Measurements from ENCODE around the gene SSR1. TPM values are rescaled to one million over a fixed set of nuclear protein-coding genes. Genes with fewer than 3 reads are reported as not detected.
A peak's percentile ranks its signal among the peaks of the same experiment; 100 is the strongest.

The SSR1 gene
- total and polyA plus RNA-seq, 9 donors, result 62.7 to 110 (median 75.5) TPM

- WGBS (ENCODE audit: insufficient coverage), result no CpG with 5 or more reads among the region's 9 CpGs
- H3K36me3 ChIP-seq (ENCODE audit: control insufficient read depth, insufficient read depth, low read length), result peaks cover 56% of the 10 kb centered on the region
- DNase-seq, result no peak
Measured at GRCh38 chr6:7235712-7236305, 77.2 kb downstream of the SSR1 start.

GRCh38 chr6:7234547-7234946, 78.5 kb downstream of the SSR1 start:
- peaks cover 60% of the 10 kb centered on the region for H3K36me3 ChIP-seq (ENCODE audit: control insufficient read depth, insufficient read depth, low read length)
- H3K4me1 ChIP-seq (ENCODE audit: control insufficient read depth, insufficient read depth, low read length), result peaks cover 13% of the 10 kb centered on the region
- H3K27me3 ChIP-seq (ENCODE audit: control insufficient read depth, insufficient read depth, low read length), result no peaks in the 10 kb centered on the region
- no peak overlapping the region for H3K27ac ChIP-seq (ENCODE audit: low read length)
- 100% methylated on average over 1 of the region's 3 CpGs for WGBS (ENCODE audit: insufficient coverage)
- no peaks in the 10 kb centered on the region for H3K9me3 ChIP-seq (replicated peaks; ENCODE audit: control insufficient read depth, low read depth, low read length)
- no peak for DNase-seq
- no peak overlapping the region for H3K4me3 ChIP-seq (ENCODE audit: low read length)

More at GRCh38 chr6:7235712-7236305, 77.2 kb downstream of the SSR1 start:
- no peak overlapping the region for H3K4me3 ChIP-seq (ENCODE audit: low read length)
- peak overlapping the region; percentile 33 for H3K27ac ChIP-seq (ENCODE audit: low read length)
- no peaks in the 10 kb centered on the region for H3K27me3 ChIP-seq (ENCODE audit: control insufficient read depth, insufficient read depth, low read length)
- no peaks in the 10 kb centered on the region for H3K9me3 ChIP-seq (replicated peaks; ENCODE audit: control insufficient read depth, low read depth, low read length)
- peaks cover 16% of the 10 kb centered on the region for H3K4me1 ChIP-seq (ENCODE audit: control insufficient read depth, insufficient read depth, low read length)

DNA sequence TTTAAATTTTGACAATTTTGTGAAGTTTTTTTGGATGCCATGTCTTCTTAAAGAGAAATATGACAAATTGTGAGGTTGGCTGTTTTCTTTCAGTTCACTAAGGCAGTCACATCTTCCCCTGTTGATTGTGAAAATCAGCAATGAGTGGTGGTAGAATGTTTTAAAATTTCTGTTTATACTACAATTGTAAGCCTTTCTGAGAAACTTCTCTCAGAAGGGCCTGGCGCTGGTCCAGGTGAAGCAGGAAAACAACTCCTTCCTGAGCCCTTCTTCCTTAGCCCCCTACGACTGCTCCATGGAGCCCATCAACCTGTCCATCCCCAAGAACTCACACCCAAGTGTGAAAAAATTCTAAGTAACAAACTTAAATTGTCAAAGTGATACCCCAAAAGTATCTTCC, 80.6 kb downstream of the SSR1 start:
- Histone ChIP-seq H3K4me1 (ENCODE audit: control insufficient read depth, insufficient read depth, low read length) (peaks cover 9% of the 10 kb centered on the region), H3K27ac (ENCODE audit: low read length) (no peak overlapping the region), H3K4me3 (ENCODE audit: low read length) (no peak overlapping the region), H3K36me3 (ENCODE audit: control insufficient read depth, insufficient read depth, low read length) (peaks cover 71% of the 10 kb centered on the region), H3K27me3 (ENCODE audit: control insufficient read depth, insufficient read depth, low read length) (no peaks in the 10 kb centered on the region), H3K9me3 (replicated peaks; ENCODE audit: control insufficient read depth, low read depth, low read length) (no peaks in the 10 kb centered on the region)
- no peak for DNase-seq
- WGBS (ENCODE audit: insufficient coverage), result no CpG with 5 or more reads among the region's 2 CpGs

GRCh38 chr6:7230956-7231713, 81.9 kb downstream of the SSR1 start:
- DNase-seq, result no peak

DNA sequence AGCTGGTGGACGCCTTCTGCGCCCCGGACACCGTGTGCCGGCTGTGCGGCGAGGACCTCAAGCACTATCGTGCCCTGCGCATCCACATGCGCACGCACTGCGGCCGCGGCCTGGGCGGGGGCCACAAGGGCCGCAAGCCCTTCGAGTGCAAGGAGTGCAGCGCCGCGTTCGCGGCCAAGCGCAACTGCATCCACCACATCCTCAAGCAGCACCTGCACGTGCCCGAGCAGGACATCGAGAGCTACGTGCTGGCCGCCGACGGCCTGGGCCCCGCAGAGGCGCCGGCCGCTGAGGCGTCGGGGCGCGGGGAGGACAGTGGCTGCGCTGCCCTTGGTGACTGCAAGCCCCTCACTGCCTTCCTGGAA, 82.7 kb downstream of the SSR1 start:
- WGBS (ENCODE audit: insufficient coverage), result 97% methylated on average over 39 of the region's 39 CpGs
- Histone ChIP-seq H3K36me3 (ENCODE audit: control insufficient read depth, insufficient read depth, low read length) (peaks cover 75% of the 10 kb centered on the region), H3K9me3 (replicated peaks; ENCODE audit: control insufficient read depth, low read depth, low read length) (no peaks in the 10 kb centered on the region)

More at GRCh38 chr6:7230956-7231713, 81.9 kb downstream of the SSR1 start:
- no peaks in the 10 kb centered on the region for H3K9me3 ChIP-seq (replicated peaks; ENCODE audit: control insufficient read depth, low read depth, low read length)
- H3K36me3 ChIP-seq (ENCODE audit: control insufficient read depth, insufficient read depth, low read length), result peaks cover 78% of the 10 kb centered on the region
- no peak overlapping the region for H3K4me3 ChIP-seq (ENCODE audit: low read length)
- H3K27ac ChIP-seq (ENCODE audit: low read length), result no peak overlapping the region
- WGBS (ENCODE audit: insufficient coverage), result 95% methylated on average over 37 of the region's 37 CpGs
- H3K27me3 ChIP-seq (ENCODE audit: control insufficient read depth, insufficient read depth, low read length), result no peaks in the 10 kb centered on the region
- peaks cover 5% of the 10 kb centered on the region for H3K4me1 ChIP-seq (ENCODE audit: control insufficient read depth, insufficient read depth, low read length)

DNA sequence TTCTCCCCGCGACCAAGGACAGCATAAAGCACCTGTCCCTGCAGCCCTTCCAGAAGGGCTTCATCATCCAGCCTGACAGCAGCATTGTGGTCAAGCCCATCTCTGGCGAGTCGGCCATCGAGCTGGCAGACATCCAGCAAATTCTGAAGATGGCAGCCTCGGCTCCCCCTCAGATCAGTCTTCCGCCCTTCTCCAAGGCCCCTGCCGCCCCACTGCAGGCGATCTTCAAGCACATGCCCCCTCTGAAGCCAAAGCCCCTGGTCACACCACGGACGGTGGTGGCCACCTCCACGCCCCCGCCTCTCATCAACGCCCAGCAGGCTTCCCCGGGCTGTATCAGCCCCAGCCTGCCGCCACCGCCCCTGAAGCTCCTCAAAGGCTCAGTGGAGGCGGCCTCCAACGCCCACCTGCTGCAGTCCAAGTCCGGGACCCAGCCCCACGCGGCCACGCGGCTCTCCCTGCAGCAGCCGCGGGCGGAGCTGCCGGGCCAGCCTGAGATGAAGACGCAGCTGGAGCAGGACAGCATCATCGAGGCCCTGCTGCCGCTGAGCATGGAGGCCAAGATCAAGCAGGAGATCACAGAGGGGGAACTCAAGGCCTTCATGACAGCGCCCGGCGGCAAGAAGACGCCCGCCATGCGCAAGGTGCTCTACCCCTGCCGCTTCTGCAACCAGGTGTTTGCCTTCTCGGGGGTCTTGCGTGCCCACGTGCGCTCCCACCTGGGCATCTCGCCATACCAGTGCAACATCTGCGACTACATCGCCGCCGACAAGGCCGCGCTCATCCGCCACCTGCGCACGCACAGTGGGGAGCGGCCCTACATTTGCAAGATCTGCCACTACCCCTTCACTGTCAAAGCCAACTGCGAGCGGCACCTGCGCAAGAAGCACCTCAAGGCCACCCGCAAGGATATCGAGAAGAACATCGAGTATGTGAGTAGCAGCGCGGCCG, 83.3 kb downstream of the SSR1 start:
- WGBS (ENCODE audit: insufficient coverage), result 95% methylated on average over 62 of the region's 62 CpGs
- Histone ChIP-seq H3K27me3 (ENCODE audit: control insufficient read depth, insufficient read depth, low read length) (no peaks in the 10 kb centered on the region), H3K36me3 (ENCODE audit: control insufficient read depth, insufficient read depth, low read length) (peaks cover 74% of the 10 kb centered on the region), H3K9me3 (replicated peaks; ENCODE audit: control insufficient read depth, low read depth, low read length) (no peaks in the 10 kb centered on the region), H3K4me1 (ENCODE audit: control insufficient read depth, insufficient read depth, low read length) (no peaks in the 10 kb centered on the region), H3K4me3 (ENCODE audit: low read length) (no peak overlapping the region), H3K27ac (ENCODE audit: low read length) (no peak overlapping the region)
- DNase-seq, result no peak

More for the DNA sequence above, 82.7 kb downstream of the SSR1 start:
- no peak for DNase-seq
- H3K27ac ChIP-seq (ENCODE audit: low read length), result no peak overlapping the region
- no peaks in the 10 kb centered on the region for H3K4me1 ChIP-seq (ENCODE audit: control insufficient read depth, insufficient read depth, low read length)
- no peak overlapping the region for H3K4me3 ChIP-seq (ENCODE audit: low read length)
- no peaks in the 10 kb centered on the region for H3K27me3 ChIP-seq (ENCODE audit: control insufficient read depth, insufficient read depth, low read length)

- H3K4me3 ChIP-seq (ENCODE audit: low read length), result no peak overlapping the region
- H3K4me1 ChIP-seq (ENCODE audit: control insufficient read depth, insufficient read depth, low read length), result no peaks in the 10 kb centered on the region
- no peak overlapping the region for H3K27ac ChIP-seq (ENCODE audit: low read length)
- H3K9me3 ChIP-seq (replicated peaks; ENCODE audit: control insufficient read depth, low read depth, low read length), result no peaks in the 10 kb centered on the region
- DNase-seq, result no peak
- no peaks in the 10 kb centered on the region for H3K27me3 ChIP-seq (ENCODE audit: control insufficient read depth, insufficient read depth, low read length)
- WGBS (ENCODE audit: insufficient coverage), result 89% methylated on average over 19 of the region's 21 CpGs
- peaks cover 74% of the 10 kb centered on the region for H3K36me3 ChIP-seq (ENCODE audit: control insufficient read depth, insufficient read depth, low read length)
Measured at GRCh38 chr6:7228662-7229375, 84.2 kb downstream of the SSR1 start.

DNA sequence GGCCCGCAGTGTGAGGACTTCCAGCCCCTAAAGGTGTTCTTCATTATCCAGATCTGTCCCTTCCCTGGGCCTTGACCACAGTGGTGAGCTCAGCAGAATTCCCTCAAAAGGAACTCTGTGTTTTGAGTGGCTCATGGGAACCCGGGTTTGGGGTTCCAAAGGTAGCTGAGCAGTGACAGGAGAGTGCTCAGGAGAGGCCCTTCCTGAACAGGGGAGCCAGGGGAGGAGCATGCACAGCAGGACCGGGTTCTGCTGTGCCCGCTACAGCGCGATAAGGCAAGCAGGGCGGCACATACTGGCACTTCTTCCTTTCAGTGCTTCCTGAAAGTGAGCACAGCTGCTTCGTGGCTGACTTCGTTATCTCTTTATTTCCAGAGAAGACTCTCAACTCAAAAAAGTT, 88.3 kb downstream of the SSR1 start:
- WGBS (ENCODE audit: insufficient coverage), result 73% methylated on average over 7 of the region's 9 CpGs
- Histone ChIP-seq H3K9me3 (replicated peaks; ENCODE audit: control insufficient read depth, low read depth, low read length) (no peaks in the 10 kb centered on the region), H3K36me3 (ENCODE audit: control insufficient read depth, insufficient read depth, low read length) (peaks cover 50% of the 10 kb centered on the region), H3K27me3 (ENCODE audit: control insufficient read depth, insufficient read depth, low read length) (no peaks in the 10 kb centered on the region), H3K4me1 (ENCODE audit: control insufficient read depth, insufficient read depth, low read length) (peaks cover 12% of the 10 kb centered on the region), H3K27ac (ENCODE audit: low read length) (no peak overlapping the region), H3K4me3 (ENCODE audit: low read length) (no peak overlapping the region)
- no peak for DNase-seq

GRCh38 chr6:7222197-7222596, 90.8 kb downstream of the SSR1 start:
- Histone ChIP-seq H3K36me3 (ENCODE audit: control insufficient read depth, insufficient read depth, low read length) (peaks cover 34% of the 10 kb centered on the region), H3K4me1 (ENCODE audit: control insufficient read depth, insufficient read depth, low read length) (peaks cover 33% of the 10 kb centered on the region), H3K9me3 (replicated peaks; ENCODE audit: control insufficient read depth, low read depth, low read length) (no peaks in the 10 kb centered on the region), H3K27ac (ENCODE audit: low read length) (no peak overlapping the region), H3K4me3 (ENCODE audit: low read length) (no peak overlapping the region), H3K27me3 (ENCODE audit: control insufficient read depth, insufficient read depth, low read length) (no peaks in the 10 kb centered on the region)
- DNase-seq, result no peak
- 80% methylated on average over 1 of the region's 5 CpGs for WGBS (ENCODE audit: insufficient coverage)
